Measurements from ENCODE around the gene SOX4.

DNA sequence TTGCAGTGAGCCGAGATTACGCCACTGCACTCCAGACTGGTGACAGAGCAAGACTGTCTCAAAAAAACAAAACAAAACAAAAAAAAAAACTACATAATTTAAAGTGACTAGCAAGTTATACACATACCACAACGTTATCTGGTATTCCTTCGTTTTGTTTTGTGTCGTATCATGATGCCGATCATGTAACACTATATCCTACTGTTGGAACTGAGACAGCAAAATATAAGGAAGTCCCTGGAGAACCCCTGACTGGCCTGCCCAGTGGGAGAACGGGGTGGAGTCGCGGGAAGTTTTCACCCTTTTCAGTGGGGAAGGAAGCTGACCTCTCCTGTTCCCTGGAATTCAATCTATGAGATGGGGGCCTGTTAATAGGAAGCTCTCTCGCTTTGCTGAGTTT is 15.1 kb downstream of the SOX4 start:
- TF ChIP-seq, protein P1, sequence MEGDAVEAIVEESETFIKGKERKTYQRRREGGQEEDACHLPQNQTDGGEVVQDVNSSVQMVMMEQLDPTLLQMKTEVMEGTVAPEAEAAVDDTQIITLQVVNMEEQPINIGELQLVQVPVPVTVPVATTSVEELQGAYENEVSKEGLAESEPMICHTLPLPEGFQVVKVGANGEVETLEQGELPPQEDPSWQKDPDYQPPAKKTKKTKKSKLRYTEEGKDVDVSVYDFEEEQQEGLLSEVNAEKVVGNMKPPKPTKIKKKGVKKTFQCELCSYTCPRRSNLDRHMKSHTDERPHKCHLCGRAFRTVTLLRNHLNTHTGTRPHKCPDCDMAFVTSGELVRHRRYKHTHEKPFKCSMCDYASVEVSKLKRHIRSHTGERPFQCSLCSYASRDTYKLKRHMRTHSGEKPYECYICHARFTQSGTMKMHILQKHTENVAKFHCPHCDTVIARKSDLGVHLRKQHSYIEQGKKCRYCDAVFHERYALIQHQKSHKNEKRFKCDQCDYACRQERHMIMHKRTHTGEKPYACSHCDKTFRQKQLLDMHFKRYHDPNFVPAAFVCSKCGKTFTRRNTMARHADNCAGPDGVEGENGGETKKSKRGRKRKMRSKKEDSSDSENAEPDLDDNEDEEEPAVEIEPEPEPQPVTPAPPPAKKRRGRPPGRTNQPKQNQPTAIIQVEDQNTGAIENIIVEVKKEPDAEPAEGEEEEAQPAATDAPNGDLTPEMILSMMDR (IDR thresholded peaks at IDR 0.05) = no peak
- no peak for TF ChIP-seq POLR2A (IDR thresholded peaks at IDR 0.05)

All from testis (tissue), 2 donors.